ENCODE results near the gene ALG12.

The ALG12 gene

DNA sequence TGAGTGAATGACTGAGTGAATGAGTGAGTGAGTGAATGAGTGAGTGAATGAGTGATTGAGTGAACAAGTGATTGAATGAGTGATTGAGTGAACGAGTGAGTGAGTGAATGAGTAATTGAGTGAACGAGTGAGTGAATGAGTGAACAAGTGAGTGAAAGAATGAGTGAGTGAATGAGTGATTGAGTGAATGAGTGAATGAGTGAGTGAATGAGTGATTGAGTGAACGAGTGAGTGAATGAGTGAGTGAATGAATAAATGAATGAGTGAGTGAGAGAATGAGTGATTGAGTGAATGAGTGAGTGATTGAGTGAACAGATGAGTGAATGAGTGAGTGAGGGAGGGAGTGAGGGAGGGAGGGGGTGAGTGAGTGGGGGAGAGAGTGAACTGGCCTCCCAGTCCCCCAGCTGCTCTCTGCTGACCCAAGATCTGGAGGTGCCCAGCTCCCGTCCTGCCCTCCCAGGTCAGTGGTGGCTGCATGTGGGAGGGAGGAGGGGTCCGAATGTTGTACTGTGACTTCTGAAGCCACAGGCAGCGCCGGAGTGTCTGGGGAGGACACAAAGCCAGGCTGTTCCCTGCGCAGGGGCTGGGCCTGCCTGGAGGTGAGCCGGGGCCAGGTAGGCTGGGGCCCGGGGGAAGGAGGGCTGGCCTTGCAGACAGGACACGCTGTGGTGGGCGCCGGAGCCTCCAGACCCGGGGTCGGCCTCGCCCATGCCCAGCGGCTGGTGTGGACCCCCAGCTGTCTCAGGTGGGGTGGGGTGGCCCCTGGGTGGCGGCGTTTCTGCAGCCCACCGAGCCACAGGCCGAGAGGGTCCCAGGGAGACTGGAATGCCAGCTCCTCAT is 24.5 kb upstream of the ALG12 start:
- no peak for TF ChIP-seq CTCF (IDR thresholded peaks at IDR 0.05; ENCODE audit: low read depth, low read length)
- no peak for DNase-seq (ENCODE audit: extremely low read depth, low read depth)

DNA sequence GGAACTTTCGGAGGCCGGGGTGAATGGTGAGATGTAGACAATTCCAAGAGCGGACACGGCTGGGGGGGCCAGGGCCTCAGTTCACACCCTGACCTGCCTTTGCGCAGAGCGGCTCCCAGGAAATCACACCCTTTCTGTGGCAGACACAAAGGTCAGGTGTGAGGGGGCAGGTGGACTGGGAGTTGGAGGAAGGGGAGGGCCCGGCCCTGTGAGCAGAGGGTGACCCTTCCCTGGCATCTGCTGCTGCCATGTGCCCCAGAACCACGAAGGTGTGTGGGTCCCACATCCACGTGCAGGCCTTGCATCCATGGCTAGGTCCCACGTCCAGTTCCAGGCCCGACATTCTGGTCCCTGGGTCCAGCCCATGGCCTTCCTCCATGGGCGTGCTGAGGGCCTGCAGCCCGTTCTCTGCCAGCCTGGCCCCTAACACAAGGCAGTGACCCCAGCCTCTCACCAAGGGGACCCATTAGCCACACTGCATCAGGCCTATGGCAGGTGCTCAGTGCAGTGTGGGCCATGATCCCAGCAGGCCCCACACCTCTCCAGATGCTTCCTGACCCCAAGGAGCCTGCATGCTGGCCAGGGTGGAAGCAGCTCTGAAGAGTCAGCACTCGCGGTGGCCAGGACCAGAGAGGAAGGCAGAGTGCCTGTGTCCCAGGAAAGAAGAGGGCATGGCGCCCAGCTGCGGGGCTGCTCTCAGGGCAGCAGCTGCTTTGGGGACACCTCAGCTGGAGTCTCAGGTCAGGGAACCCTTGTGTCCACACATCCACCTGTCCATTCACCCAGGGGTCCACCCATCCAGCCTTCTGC is 23.5 kb upstream of the ALG12 start:
- no peak for TF ChIP-seq CTCF (IDR thresholded peaks at IDR 0.05; ENCODE audit: low read depth, low read length)

GRCh38 chr22:49938565-49939136 is 20.4 kb upstream of the ALG12 start:
- DNase-seq (ENCODE audit: extremely low read depth, low read depth), result no peak
- no peak for TF ChIP-seq CTCF (IDR thresholded peaks at IDR 0.05; ENCODE audit: low read depth, low read length)

More for the DNA sequence above, 23.5 kb upstream of the ALG12 start:
- DNase-seq (ENCODE audit: extremely low read depth, low read depth), result no peak

DNA sequence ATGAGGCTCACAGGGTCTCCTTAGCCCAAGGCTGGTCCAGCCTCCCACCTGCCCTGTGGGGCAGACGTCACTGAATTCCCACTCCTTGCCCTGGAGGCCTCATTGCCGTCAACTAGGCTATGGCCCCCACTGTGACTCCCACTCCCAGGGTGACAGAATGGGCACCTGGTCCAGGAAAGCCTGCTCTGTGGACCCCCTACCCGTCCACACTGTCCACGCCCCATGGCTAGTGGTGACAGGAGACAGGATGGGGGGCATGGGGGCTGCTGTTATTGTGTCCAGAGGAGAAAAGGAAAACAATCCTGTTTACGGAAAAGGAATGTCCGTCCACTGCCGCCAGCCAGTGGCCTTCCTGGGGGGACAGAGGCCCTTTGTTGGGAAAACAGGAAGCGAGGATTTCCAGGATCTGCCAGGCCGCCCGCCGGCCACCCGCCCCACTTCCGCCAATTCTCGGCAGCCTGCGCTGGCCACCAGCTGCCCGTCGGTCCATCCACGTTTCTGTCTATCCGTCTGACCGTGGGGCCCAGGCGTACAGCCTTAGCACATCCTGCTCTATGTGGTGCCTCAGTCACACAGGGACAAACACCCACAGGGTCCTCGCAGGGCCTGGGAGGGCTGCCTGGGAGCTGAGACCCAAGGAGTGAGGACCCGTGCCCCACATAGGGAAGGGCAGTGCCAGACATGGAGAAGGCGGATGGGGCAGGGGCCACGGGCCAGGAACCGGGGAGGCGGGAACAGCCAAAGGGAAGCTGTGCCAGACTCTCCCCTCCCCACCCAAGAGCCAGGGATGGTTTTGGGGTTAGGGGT is 19.7 kb upstream of the ALG12 start:
- no peak for DNase-seq (ENCODE audit: extremely low read depth, low read depth)
- no peak for TF ChIP-seq CTCF (IDR thresholded peaks at IDR 0.05; ENCODE audit: low read depth, low read length)

GRCh38 chr22:49936973-49937757 is 18.9 kb upstream of the ALG12 start:
- no peak for TF ChIP-seq CTCF (IDR thresholded peaks at IDR 0.05; ENCODE audit: low read depth, low read length)
- DNase-seq (ENCODE audit: extremely low read depth, low read depth), result no peak

Data from AG09319 (cell line).